Measurements from ENCODE around the gene EXOC6B.

Gene EXOC6B

GRCh38 chr2:72144632-72145288 lies 681.1 kb downstream of the EXOC6B start:
- H3K27ac ChIP-seq = no peak overlapping the region
- no peak for TF ChIP-seq CTCF (IDR thresholded peaks at IDR 0.05)
- TF ChIP-seq ZFX (IDR thresholded peaks at IDR 0.05; ENCODE audit: borderline replicate concordance) = no peak

- TF ChIP-seq CTCF (IDR thresholded peaks at IDR 0.05) = no peak
- TF ChIP-seq ZFX (IDR thresholded peaks at IDR 0.05; ENCODE audit: borderline replicate concordance) = no peak
- H3K27ac ChIP-seq = no peak overlapping the region
Observed at GRCh38 chr2:72144274-72144631, 681.6 kb downstream of the EXOC6B start.

- H3K27ac ChIP-seq = no peak overlapping the region
- no peak for TF ChIP-seq CTCF (IDR thresholded peaks at IDR 0.05)
- no peak for TF ChIP-seq ZFX (IDR thresholded peaks at IDR 0.05; ENCODE audit: borderline replicate concordance)
Observed at GRCh38 chr2:72143441-72144273, 682.2 kb downstream of the EXOC6B start.

- no peak for TF ChIP-seq CTCF (IDR thresholded peaks at IDR 0.05)
- H3K27ac ChIP-seq = no peak overlapping the region
Observed at GRCh38 chr2:72142570-72143440, 683.0 kb downstream of the EXOC6B start.

GRCh38 chr2:72141881-72142451 lies 683.9 kb downstream of the EXOC6B start:
- no peak for TF ChIP-seq ZFX (IDR thresholded peaks at IDR 0.05; ENCODE audit: borderline replicate concordance)
- TF ChIP-seq CTCF (IDR thresholded peaks at IDR 0.05) = no peak
- no peak overlapping the region for H3K27ac ChIP-seq

- no peak overlapping the region for H3K27ac ChIP-seq
- TF ChIP-seq CTCF (IDR thresholded peaks at IDR 0.05) (no peak), ZFX (IDR thresholded peaks at IDR 0.05; ENCODE audit: borderline replicate concordance) (no peak)
Observed at GRCh38 chr2:72141032-72141645, 684.7 kb downstream of the EXOC6B start.
